Neutrophil (primary cell): Measurements from ENCODE around the gene NFILZ.

ENCODE experiments used
- H3K27ac ChIP-seq: fragments of 200-600 bp; sonication (generic); 2 replicates; pipeline ENCODE4 v1.5.1; 2016; ENCODE audit warnings: mild to moderate bottlenecking, moderate library complexity
- H3K27me3 ChIP-seq: fragments of 200-600 bp; sonication (generic); 2 replicates; pipeline ENCODE4 v1.6.0; 2016; ENCODE audit warnings: mild to moderate bottlenecking
- H3K36me3 ChIP-seq: fragments of 200-600 bp; sonication (generic); 2 replicates; pipeline ENCODE4 v1.5.1; 2017
- H3K4me1 ChIP-seq, 2 experiments: fragments of 200-600 bp in 1 of 2; sonication (generic) in 1 of 2; 1 replicate in 1 of 2; 2 replicates in 1 of 2; pipeline versions ENCODE4 v1.5.1 to v1.6.1; 2013 to 2016; ENCODE audit warnings: low read depth in 1 of 2, low read length in 1 of 2, mild to moderate bottlenecking in 1 of 2, moderate library complexity in 1 of 2; ENCODE audit not compliant: control insufficient read depth in 1 of 2, insufficient read depth in 1 of 2
- H3K4me3 ChIP-seq, 2 experiments: fragments of 200-600 bp in 1 of 2; sonication (generic) in 1 of 2; 1 replicate in 1 of 2; 2 replicates in 1 of 2; pipeline ENCODE4 v1.5.1; 2013 to 2016; ENCODE audit warnings: low read depth in 1 of 2, low read length in 1 of 2, mild to moderate bottlenecking in 1 of 2, moderate library complexity in 1 of 2
- H3K9me3 ChIP-seq: fragments of 200-600 bp; sonication (generic); 2 replicates; pipeline ENCODE4 v1.5.1; 2016
- TF ChIP-seq, protein P1 (sequence below): fragments of 200-600 bp; sonication (generic); IDR thresholded peaks from 2 replicates; pipeline ENCODE4 v1.5.1; 2016; ENCODE audit warnings: antibody characterized with exemption

The NFILZ gene

DNA sequence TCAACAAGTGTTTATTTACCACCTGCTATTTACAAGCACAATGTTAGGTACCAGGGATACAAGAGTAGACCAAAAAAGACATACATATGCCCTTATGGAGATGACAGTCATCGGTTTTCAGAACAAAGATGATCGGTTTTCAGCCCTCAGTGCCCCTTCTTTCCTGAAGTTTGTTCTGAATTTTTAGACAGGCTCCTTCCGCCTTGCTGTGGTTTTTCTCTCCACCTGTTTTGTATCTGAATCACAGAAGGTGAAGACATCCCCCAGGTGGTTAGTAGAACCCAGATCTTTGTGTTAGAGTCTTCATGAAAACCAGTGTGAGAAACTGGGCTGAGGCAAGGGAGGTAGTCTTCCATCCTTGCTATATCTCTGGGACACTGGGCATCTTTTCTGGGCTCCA is 44.6 kb downstream of the NFILZ start:
- Histone ChIP-seq H3K4me1 (no peaks in the 10 kb centered on the region), H3K27ac (no peak overlapping the region), H3K36me3 (no peaks in the 10 kb centered on the region), H3K27me3 (peaks cover 26% of the 10 kb centered on the region), H3K9me3 (no peaks in the 10 kb centered on the region), H3K4me3 (no peak overlapping the region)
- TF ChIP-seq, protein P1, sequence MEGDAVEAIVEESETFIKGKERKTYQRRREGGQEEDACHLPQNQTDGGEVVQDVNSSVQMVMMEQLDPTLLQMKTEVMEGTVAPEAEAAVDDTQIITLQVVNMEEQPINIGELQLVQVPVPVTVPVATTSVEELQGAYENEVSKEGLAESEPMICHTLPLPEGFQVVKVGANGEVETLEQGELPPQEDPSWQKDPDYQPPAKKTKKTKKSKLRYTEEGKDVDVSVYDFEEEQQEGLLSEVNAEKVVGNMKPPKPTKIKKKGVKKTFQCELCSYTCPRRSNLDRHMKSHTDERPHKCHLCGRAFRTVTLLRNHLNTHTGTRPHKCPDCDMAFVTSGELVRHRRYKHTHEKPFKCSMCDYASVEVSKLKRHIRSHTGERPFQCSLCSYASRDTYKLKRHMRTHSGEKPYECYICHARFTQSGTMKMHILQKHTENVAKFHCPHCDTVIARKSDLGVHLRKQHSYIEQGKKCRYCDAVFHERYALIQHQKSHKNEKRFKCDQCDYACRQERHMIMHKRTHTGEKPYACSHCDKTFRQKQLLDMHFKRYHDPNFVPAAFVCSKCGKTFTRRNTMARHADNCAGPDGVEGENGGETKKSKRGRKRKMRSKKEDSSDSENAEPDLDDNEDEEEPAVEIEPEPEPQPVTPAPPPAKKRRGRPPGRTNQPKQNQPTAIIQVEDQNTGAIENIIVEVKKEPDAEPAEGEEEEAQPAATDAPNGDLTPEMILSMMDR = no peak

- Histone ChIP-seq H3K36me3 (no peaks in the 10 kb centered on the region), H3K9me3 (no peaks in the 10 kb centered on the region), H3K4me1 (no peaks in the 10 kb centered on the region), H3K27me3 (peaks cover 12% of the 10 kb centered on the region), H3K4me3 (no peak overlapping the region), H3K27ac (no peak overlapping the region)
- TF ChIP-seq, protein P1 = no peak
Observed at GRCh38 chr19:8678244-8678807, 47.9 kb downstream of the NFILZ start.
